ENCODE measurements around the gene OR2Z1.
"Not testable (repeated sequence)": the region's sequence is repeated elsewhere in the genome, so short reads cannot be mapped to it uniquely, and the experiment has no call there.

OR2Z1 gene

DNA sequence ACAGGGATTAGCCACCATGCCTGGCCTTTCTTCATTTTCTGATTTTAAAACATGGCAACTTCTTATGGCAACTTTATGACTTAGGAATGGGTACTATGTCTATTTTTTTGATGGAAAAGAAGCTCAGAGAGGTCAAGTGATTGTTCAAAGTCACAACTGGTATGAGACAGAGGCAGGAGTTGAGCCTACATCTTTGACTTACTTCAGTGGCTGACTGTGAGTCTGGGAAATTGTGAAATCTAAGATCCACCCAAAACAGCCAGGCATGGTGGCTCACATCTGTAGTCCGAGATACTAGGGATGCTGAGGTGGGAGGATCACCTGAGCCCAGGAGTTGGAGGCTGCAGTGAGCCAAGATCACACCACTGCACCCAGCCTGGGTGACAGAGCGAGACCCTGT, 20.5 kb upstream of the OR2Z1 start:
- in situ Hi-C loops (cut with MboI; ENCODE audit: low sequenced_read_pairs), result no loop called here

DNA sequence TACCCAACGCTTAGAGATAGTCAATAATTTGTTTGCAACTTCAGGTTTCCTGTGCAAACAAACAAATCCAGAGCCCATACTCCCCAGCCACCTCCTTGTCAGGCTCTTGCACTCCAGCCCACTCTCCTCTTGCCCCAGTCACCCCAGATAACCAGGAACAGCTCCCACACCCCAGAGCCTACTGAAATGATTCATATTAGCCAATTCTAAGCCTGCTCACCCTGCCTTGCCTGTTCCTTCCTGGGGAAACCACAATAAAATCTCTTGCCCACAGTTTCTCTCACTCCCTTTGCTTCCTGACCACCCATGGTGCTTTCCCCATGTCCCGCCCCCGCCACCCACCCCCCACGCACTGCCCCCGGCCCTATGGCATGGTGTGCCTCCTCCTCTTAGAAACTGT, 19.1 kb upstream of the OR2Z1 start:
- in situ Hi-C loops (cut with MboI; ENCODE audit: low sequenced_read_pairs), result no loop called here

DNA sequence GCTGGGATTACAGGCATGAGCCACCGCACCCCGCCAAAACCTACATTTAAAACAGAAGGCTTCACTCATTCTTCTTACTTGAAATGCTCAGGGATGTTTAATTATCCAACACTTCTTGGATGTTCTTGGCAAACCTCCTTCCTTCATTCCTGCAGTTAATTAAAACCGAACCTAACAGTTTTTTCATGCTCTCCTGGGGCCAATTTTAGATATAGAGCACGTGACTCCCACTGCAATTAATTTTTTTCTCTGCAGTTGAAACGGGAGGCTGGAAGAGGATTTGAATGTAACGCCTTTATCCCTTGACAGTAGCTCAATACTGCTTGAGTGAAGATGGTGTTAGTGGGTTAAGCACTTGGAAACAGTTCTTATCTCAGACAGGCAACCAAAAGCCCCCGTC, 18.2 kb upstream of the OR2Z1 start:
- in situ Hi-C loops (cut with MboI; ENCODE audit: low sequenced_read_pairs), result no loop called here

DNA sequence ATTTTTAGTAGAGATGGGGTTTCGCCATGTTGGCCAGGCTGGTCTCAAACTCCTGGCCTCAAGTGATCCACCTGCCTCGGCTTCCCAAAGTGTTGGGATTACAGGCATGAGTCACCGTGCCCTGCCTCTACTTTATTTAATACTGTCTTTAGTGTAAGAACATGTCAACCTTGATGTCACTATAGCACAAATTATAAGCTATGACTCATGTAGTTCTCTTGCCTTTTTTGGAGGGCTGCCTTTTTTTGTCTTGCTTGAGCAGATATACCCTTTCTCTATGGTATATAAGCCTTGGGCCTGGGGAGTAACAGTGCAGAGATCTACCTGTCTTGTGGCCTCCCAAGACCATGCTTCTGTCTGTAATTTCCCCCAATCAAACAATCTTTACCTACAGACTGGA, 16.1 kb upstream of the OR2Z1 start:
- in situ Hi-C loops (cut with MboI; ENCODE audit: low sequenced_read_pairs), result not testable (repeated sequence)

DNA sequence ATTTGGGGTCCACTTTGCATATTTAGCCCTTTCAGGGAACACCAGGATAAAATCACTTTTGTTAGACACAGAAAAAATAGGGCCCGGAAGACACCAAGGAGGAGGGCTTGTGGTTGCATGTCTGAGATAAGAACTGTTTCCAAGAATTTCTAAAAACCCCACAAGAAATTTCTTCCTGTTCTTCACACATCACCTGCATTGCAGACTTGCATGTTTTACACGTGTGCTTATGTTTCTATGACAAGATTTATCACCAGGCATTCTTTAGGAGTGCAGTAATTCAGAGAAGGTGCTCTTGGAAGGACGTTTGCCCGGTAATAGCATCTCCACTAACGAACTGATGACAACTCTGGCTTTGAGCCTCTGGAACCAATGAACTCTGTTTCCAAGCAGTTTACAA, 15.7 kb upstream of the OR2Z1 start:
- in situ Hi-C loops (cut with MboI; ENCODE audit: low sequenced_read_pairs), result no loop called here

DNA sequence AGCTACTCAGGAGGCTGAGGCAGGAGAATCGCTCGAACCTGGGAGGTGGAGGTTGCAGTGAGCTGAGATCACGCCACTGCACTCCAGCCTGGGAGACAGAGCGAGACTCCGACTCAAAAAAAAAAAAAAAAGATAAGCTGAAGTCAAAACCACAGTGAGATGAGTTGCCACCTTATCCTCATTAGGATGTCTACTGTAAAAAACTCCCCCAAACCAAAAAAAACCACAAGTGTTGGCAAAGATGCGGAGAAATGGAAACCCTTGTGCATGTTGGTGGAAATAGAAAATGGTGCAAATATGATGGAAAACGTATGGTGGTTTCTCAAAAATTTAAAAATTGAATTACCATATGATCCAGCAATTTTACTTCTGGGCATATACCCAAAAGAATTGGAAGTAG, 11.1 kb upstream of the OR2Z1 start:
- in situ Hi-C loops (cut with MboI; ENCODE audit: low sequenced_read_pairs), result not testable (repeated sequence)

DNA sequence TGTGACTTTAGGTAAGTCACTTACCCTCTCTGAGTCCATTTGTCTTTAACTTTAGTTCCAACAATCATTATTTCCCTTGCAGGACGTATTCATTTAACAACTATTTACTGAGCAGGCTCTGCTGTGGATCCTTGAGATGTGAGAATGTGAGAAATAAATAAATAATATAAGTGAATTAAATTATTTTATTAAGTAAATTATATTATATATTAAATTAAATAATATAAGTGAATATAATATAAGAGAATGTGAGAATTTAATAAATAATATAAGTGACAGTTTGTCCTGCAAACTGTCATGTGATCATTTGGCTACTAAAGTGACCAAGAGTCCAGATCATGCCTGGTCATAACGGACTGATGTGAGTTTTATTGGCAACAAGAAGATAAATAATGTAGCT, 598 bp downstream of the OR2Z1 start:
- in situ Hi-C loops (cut with MboI; ENCODE audit: low sequenced_read_pairs), result no loop called here

DNA sequence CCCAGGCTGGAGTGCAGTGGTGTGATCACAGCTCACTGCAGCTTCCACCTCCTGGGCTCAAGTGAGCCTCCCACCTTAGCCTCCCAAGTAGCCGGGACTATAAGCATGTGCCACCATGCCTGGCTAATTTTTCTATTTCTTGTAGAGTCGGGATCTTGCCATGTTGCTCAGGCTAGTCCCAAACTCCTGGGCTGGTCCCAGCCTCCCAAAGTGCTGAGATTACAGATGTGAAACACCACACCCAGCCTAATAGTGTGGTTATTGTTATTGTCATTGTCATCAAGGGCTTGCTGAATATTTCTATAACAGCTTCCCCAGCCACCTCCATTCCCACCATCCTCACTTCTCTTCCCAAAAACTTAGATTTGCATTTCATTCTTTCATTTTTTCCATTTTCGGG, 2.8 kb downstream of the OR2Z1 start:
- in situ Hi-C loops (cut with MboI; ENCODE audit: low sequenced_read_pairs), result no loop called here

DNA sequence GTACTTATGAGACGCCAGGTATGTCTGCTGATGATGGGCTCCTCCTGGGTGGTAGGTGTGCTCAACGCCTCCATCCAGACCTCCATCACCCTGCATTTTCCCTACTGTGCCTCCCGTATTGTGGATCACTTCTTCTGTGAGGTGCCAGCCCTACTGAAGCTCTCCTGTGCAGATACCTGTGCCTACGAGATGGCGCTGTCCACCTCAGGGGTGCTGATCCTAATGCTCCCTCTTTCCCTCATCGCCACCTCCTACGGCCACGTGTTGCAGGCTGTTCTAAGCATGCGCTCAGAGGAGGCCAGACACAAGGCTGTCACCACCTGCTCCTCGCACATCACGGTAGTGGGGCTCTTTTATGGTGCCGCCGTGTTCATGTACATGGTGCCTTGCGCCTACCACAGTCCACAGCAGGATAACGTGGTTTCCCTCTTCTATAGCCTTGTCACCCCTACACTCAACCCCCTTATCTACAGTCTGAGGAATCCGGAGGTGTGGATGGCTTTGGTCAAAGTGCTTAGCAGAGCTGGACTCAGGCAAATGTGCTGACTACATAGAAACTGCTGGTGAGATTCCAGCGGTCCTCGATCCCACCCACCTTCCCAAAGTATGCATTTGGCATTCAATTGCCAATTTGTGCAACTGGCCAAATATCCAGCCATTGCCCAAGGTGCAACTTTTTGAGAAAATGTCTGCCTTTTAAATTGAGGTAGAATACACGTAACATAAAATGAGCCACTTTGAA, 10.2 kb downstream of the OR2Z1 start:
- in situ Hi-C loops (cut with MboI; ENCODE audit: low sequenced_read_pairs), result no loop called here

DNA sequence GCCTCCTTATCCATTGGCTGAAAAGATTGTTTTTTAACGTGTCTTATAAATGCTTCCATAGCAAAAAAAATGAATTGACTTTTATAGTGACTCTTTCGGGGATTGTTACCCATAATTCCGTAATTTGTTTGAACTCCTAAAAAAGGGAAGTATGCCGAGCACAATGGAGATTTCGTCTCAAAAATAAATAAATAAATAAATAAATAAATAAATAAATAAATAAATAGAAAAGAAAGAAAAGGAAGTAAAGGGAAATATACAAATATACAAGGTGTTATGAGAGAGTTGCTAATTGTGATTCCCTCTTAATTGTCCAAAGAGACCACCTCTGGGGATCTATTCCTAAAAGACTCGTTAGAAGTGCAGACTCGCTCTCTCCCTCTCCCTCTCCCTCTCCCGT, 16.9 kb downstream of the OR2Z1 start:
- in situ Hi-C loops (cut with MboI; ENCODE audit: low sequenced_read_pairs), result no loop called here

DNA sequence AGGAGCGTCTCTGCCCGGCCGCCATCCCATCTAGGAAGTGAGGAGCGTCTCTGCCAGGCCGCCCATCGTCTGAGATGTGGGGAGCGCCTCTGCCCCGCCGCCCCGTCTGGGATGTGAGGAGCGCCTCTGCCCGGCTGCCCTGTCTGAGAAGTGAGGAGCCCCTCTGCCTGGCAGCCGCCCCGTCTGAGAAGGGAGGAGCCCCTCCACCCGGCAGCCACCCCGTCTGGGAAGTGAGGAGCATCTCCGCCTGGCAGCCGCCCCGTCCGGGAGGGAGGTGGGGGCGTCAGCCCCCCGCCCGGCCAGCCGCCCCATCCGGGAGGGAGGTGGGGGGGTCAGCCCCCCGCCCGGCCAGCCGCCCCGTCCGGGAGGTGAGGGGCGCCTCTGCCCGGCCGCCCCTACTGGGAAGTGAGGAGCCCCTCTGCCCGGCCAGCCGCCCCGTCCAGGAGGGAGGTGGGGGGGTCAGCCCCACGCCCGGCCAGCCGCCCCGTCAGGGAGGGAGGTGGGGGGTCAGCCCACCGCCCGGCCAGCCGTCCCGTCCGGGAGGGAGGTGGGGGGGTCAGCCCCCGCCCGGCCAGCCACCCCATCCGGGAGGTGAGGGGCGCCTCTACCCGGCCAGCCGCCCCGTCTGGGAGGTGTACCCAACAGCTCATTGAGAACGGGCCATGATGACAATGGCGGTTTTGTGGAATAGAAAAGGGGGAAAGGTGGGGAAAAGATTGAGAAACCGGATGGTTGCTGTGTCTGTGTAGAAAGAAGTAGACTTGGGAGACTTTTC, 18.0 kb downstream of the OR2Z1 start:
- in situ Hi-C loops (cut with MboI; ENCODE audit: low sequenced_read_pairs), result not testable (repeated sequence)

DNA sequence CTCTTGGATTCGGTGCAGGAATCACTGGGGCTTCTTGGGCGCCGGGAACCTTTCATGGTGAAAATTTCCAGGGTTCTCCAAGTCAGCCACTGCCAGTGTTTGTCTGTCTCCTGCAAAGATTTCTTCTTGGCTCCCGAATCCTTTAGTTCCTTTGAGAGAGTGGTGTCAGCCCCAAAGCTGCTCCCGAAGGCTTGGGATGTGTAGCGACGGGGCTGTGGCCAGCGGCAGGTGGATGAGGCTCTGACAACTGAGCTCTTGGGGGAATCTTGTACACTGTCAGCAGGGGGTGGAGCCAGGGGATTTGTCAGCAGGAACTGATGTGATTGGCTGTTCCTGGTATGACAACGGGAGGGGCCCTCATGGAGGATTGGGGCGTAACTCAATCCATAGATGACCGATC, 45.8 kb downstream of the OR2Z1 start:
- in situ Hi-C loops (cut with MboI; ENCODE audit: low sequenced_read_pairs), result not testable (repeated sequence)

DNA sequence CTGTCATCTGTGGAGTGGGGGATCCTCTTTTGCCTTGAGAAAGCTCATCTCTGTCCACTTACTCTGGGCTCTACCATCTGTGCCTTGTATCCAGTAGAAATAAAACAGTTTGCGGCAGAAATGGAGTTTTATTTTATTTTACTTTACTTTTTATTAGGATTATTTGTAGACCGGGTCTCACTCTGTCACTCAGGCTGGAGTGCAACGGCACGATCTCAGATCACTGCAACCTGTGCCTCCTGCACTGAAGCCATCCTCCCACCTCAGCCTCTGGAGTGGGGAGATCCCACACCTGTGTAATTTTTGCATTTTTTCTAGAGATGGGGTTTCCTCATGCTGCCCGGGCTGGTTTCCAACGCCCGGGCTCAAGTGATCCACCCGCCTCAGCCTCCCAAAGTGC, 47.8 kb downstream of the OR2Z1 start:
- in situ Hi-C loops (cut with MboI; ENCODE audit: low sequenced_read_pairs), result not testable (repeated sequence)

DNA sequence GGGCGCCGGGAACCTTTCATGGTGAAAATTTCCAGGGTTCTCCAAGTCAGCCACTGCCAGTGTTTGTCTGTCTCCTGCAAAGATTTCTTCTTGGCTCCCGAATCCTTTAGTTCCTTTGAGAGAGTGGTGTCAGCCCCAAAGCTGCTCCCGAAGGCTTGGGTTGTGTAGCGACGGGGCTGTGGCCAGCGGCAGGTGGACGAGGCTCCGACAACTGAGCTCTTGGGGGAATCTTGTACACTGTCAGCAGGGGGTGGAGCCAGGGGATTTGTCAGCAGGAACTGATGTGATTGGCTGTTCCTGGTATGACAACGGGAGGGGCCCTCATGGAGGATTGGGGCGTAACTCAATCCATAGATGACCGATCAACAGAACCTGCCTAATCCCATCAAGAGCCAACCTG, 52.2 kb downstream of the OR2Z1 start:
- in situ Hi-C loops (cut with MboI; ENCODE audit: low sequenced_read_pairs), result not testable (repeated sequence)

All from HL-60/S4 (cell line).